ENCODE results near the gene KDELR3. TPM values are rescaled to one million over a fixed set of nuclear protein-coding genes. Genes with fewer than 3 reads are reported as not detected.

Gene KDELR3
- polyA plus RNA-seq, 1 donor from 2014 or later, result not detected

- no peaks in the 10 kb centered on the region for H3K9me2 ChIP-seq (ENCODE audit: insufficient read depth, low read length)
- no peaks in the 10 kb centered on the region for H4K20me1 ChIP-seq (ENCODE audit: insufficient read depth)
- no peak overlapping the region for H3K27ac ChIP-seq (ENCODE audit: low read length)
- no peaks in the 10 kb centered on the region for H3K36me3 ChIP-seq (ENCODE audit: insufficient read depth, low read length)
- no peak overlapping the region for H2AFZ ChIP-seq (ENCODE audit: low read depth, low read length)
- H3F3A ChIP-seq (ENCODE audit: insufficient read depth, low read length, poor library complexity, severe bottlenecking), result no peaks in the 10 kb centered on the region
- H3K79me2 ChIP-seq (replicated peaks; ENCODE audit: insufficient read depth, low read length), result no peaks in the 10 kb centered on the region
- H3K27me3 ChIP-seq (ENCODE audit: insufficient read depth, low read depth, low read length), result no peaks in the 10 kb centered on the region
- TF ChIP-seq RAD21 (conservative IDR thresholded peaks at IDR 0.05) (no peak), POLR2AphosphoS5 (IDR thresholded peaks at IDR 0.05) (no peak), MXI1 (conservative IDR thresholded peaks at IDR 0.05; ENCODE audit: poor library complexity, severe bottlenecking) (no peak)
- TF ChIP-seq, protein P1, sequence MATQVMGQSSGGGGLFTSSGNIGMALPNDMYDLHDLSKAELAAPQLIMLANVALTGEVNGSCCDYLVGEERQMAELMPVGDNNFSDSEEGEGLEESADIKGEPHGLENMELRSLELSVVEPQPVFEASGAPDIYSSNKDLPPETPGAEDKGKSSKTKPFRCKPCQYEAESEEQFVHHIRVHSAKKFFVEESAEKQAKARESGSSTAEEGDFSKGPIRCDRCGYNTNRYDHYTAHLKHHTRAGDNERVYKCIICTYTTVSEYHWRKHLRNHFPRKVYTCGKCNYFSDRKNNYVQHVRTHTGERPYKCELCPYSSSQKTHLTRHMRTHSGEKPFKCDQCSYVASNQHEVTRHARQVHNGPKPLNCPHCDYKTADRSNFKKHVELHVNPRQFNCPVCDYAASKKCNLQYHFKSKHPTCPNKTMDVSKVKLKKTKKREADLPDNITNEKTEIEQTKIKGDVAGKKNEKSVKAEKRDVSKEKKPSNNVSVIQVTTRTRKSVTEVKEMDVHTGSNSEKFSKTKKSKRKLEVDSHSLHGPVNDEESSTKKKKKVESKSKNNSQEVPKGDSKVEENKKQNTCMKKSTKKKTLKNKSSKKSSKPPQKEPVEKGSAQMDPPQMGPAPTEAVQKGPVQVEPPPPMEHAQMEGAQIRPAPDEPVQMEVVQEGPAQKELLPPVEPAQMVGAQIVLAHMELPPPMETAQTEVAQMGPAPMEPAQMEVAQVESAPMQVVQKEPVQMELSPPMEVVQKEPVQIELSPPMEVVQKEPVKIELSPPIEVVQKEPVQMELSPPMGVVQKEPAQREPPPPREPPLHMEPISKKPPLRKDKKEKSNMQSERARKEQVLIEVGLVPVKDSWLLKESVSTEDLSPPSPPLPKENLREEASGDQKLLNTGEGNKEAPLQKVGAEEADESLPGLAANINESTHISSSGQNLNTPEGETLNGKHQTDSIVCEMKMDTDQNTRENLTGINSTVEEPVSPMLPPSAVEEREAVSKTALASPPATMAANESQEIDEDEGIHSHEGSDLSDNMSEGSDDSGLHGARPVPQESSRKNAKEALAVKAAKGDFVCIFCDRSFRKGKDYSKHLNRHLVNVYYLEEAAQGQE (IDR thresholded peaks at IDR 0.05; ENCODE audit: borderline replicate concordance), result no peak
- no peaks in the 10 kb centered on the region for H3K9me3 ChIP-seq (ENCODE audit: low read length)
- no peak overlapping the region for H3K4me2 ChIP-seq (ENCODE audit: low read length)
- no peak overlapping the region for H3K4me3 ChIP-seq (ENCODE audit: low read length)
- no peak overlapping the region for H3K9ac ChIP-seq (ENCODE audit: low read length)
Observed at GRCh38 chr22:38423512-38424503, 44.1 kb upstream of the KDELR3 start.

DNA sequence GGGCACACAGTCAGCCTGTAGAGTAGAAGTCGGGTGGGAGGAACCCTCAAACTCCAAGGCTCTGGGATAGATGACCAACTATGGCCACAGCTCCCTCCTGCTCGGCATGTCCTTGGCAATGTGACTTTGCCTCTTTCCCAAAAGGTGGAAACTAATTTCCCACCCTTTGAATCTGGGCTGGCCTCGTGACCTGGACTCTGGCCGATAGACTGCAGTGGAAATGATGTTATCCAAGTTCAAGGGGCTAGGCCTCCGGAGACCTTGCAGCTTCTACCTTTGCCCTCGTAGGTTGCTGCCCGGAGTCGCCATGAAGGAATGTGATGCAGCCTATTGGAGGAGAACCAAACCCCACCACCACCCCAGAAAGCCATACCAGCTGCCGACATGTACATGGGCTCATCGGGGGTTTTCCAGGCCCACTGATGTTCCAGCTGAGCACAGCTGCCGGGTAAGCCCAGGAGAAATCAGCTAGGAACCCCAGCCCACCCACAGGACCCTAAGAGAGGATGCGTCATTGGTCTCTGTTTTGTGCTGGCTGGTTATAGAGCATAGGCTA lies 43.3 kb upstream of the KDELR3 start:
- no peaks in the 10 kb centered on the region for H3F3A ChIP-seq (ENCODE audit: insufficient read depth, low read length, poor library complexity, severe bottlenecking)
- no peaks in the 10 kb centered on the region for H4K20me1 ChIP-seq (ENCODE audit: insufficient read depth)
- no peaks in the 10 kb centered on the region for H3K27me3 ChIP-seq (ENCODE audit: insufficient read depth, low read depth, low read length)
- TF ChIP-seq CTCF (IDR thresholded peaks at IDR 0.05; ENCODE audit: poor library complexity, severe bottlenecking) (no peak), TAF1 (IDR thresholded peaks at IDR 0.05; ENCODE audit: low read depth) (no peak), POLR2AphosphoS5 (IDR thresholded peaks at IDR 0.05) (no peak), EZH2 (IDR thresholded peaks at IDR 0.05; ENCODE audit: borderline replicate concordance, insufficient read depth, low read length, poor library complexity, severe bottlenecking) (no peak), SMC3 (conservative IDR thresholded peaks at IDR 0.05; ENCODE audit: poor library complexity) (no peak), MXI1 (conservative IDR thresholded peaks at IDR 0.05; ENCODE audit: poor library complexity, severe bottlenecking) (no peak), EP300 (conservative IDR thresholded peaks at IDR 0.05; ENCODE audit: poor library complexity, severe bottlenecking) (no peak), RAD21 (conservative IDR thresholded peaks at IDR 0.05) (no peak)
- TF ChIP-seq, protein P1 (IDR thresholded peaks at IDR 0.05; ENCODE audit: borderline replicate concordance), result no peak
- H3K9me2 ChIP-seq (ENCODE audit: insufficient read depth, low read length), result no peaks in the 10 kb centered on the region
- H3K36me3 ChIP-seq (ENCODE audit: insufficient read depth, low read length), result no peaks in the 10 kb centered on the region
- no peaks in the 10 kb centered on the region for H3K9me3 ChIP-seq (ENCODE audit: low read length)
- no peak overlapping the region for H3K9ac ChIP-seq (ENCODE audit: low read length)
- no peak overlapping the region for H3K27ac ChIP-seq (ENCODE audit: low read length)
- no peak overlapping the region for H2AFZ ChIP-seq (ENCODE audit: low read depth, low read length)
- no peak overlapping the region for H3K4me2 ChIP-seq (ENCODE audit: low read length)
- no peaks in the 10 kb centered on the region for H3K79me2 ChIP-seq (replicated peaks; ENCODE audit: insufficient read depth, low read length)
- H3K4me3 ChIP-seq (ENCODE audit: low read length), result no peak overlapping the region
